Measurements from ENCODE around the gene PLCD3. TPM values are rescaled to one million over a fixed set of nuclear protein-coding genes. Genes with fewer than 3 reads are reported as not detected.

The PLCD3 gene, protein sequence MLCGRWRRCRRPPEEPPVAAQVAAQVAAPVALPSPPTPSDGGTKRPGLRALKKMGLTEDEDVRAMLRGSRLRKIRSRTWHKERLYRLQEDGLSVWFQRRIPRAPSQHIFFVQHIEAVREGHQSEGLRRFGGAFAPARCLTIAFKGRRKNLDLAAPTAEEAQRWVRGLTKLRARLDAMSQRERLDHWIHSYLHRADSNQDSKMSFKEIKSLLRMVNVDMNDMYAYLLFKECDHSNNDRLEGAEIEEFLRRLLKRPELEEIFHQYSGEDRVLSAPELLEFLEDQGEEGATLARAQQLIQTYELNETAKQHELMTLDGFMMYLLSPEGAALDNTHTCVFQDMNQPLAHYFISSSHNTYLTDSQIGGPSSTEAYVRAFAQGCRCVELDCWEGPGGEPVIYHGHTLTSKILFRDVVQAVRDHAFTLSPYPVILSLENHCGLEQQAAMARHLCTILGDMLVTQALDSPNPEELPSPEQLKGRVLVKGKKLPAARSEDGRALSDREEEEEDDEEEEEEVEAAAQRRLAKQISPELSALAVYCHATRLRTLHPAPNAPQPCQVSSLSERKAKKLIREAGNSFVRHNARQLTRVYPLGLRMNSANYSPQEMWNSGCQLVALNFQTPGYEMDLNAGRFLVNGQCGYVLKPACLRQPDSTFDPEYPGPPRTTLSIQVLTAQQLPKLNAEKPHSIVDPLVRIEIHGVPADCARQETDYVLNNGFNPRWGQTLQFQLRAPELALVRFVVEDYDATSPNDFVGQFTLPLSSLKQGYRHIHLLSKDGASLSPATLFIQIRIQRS
- 100 to 1,000 TPM in 1 of 5 donors, 10 to 100 TPM in 3, 1 to 10 TPM in 1; 7.6 to 215 (median 31.0) TPM for total RNA-seq
- 100 to 1,000 TPM in 1 of 3 donors, 10 to 100 TPM in 2; 17.2 to 106 (median 53.2) TPM for polyA plus RNA-seq
- long read RNA-seq, donor 1, full-length matches to known transcripts = 1 of 6 reads
- long read RNA-seq, donor 1, partial matches to known transcripts = 5 of 6 reads
- long read RNA-seq, donor 1, other reads (novel, unspliced or antisense) = 0 of 6 reads
- long read RNA-seq, donor 2, full-length matches to known transcripts = 2 of 2 reads
- long read RNA-seq, donor 2, partial matches to known transcripts = 0 of 2 reads
- long read RNA-seq, donor 2, other reads (novel, unspliced or antisense) = 0 of 2 reads
- long read RNA-seq, donor 3, full-length matches to known transcripts = 1 of 1 reads
- long read RNA-seq, donor 3, partial matches to known transcripts = 0 of 1 reads
- long read RNA-seq, donor 3, other reads (novel, unspliced or antisense) = 0 of 1 reads
- long read RNA-seq, donor 4 = 0 reads
- long read RNA-seq, donor 5, full-length matches to known transcripts = 1 of 1 reads
- long read RNA-seq, donor 5, partial matches to known transcripts = 0 of 1 reads
- long read RNA-seq, donor 5, other reads (novel, unspliced or antisense) = 0 of 1 reads
- long read RNA-seq, donor 6, full-length matches to known transcripts = 2 of 34 reads
- long read RNA-seq, donor 6, partial matches to known transcripts = 32 of 34 reads
- long read RNA-seq, donor 6, other reads (novel, unspliced or antisense) = 0 of 34 reads
- long read RNA-seq, donor 7, full-length matches to known transcripts = 1 of 8 reads
- long read RNA-seq, donor 7, partial matches to known transcripts = 7 of 8 reads
- long read RNA-seq, donor 7, other reads (novel, unspliced or antisense) = 0 of 8 reads
- long read RNA-seq, donor 8, full-length matches to known transcripts = 3 of 3 reads
- long read RNA-seq, donor 8, partial matches to known transcripts = 0 of 3 reads
- long read RNA-seq, donor 8, other reads (novel, unspliced or antisense) = 0 of 3 reads
- long read RNA-seq, donor 9, partial matches to known transcripts = 0 of 2 reads
- long read RNA-seq, donor 9, other reads (novel, unspliced or antisense) = 0 of 2 reads
- long read RNA-seq, donor 10, partial matches to known transcripts = 8 of 8 reads
- long read RNA-seq, donor 10, other reads (novel, unspliced or antisense) = 0 of 8 reads

DNA sequence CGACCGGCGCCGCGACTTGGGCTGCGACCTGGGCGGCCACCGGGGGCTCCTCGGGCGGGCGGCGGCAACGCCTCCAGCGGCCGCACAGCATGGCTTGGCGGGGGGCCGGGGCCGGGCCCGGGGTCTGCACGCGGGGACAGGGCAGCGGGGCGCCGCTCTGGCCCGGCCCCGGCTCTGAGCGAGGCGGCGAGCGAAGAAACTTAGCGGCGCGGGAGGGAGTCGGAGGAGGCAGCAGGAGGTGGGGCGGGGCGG, at the start of gene PLCD3:
PLCD3 (minus strand) TSS at position 196 of the 252 bp plus-strand sequence; CDS start at position 91, 105 bp downstream.
- H3K27ac ChIP-seq = peak within 1 kb of the TSS; percentile 95 to 99 (median 98)
- no peaks in the 10 kb centered on the region for H3K9me3 ChIP-seq
- no peak for DNase-seq
- no peaks in the 10 kb centered on the region for H3K27me3 ChIP-seq
- peaks cover 59 to 81% (median 72%) of the 10 kb centered on the region in 4 donors for H3K4me1 ChIP-seq
- TF ChIP-seq EP300 (IDR thresholded peaks at IDR 0.05) = no peak
- TF ChIP-seq, protein P1, sequence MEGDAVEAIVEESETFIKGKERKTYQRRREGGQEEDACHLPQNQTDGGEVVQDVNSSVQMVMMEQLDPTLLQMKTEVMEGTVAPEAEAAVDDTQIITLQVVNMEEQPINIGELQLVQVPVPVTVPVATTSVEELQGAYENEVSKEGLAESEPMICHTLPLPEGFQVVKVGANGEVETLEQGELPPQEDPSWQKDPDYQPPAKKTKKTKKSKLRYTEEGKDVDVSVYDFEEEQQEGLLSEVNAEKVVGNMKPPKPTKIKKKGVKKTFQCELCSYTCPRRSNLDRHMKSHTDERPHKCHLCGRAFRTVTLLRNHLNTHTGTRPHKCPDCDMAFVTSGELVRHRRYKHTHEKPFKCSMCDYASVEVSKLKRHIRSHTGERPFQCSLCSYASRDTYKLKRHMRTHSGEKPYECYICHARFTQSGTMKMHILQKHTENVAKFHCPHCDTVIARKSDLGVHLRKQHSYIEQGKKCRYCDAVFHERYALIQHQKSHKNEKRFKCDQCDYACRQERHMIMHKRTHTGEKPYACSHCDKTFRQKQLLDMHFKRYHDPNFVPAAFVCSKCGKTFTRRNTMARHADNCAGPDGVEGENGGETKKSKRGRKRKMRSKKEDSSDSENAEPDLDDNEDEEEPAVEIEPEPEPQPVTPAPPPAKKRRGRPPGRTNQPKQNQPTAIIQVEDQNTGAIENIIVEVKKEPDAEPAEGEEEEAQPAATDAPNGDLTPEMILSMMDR (IDR thresholded peaks at IDR 0.05) = no peak
- no peak for TF ChIP-seq POLR2A (IDR thresholded peaks at IDR 0.05)
- no peak for TF ChIP-seq POLR2AphosphoS5 (IDR thresholded peaks at IDR 0.05)
- H3K36me3 ChIP-seq = no peaks in the 10 kb centered on the region
- H3K4me3 ChIP-seq = peak within 1 kb of the TSS; percentile 88 to 94 (median 92)
- 0 to 1% (median 0%) methylated on average over 7 to 36 of the region's 36 CpGs; no CpG with 5 or more reads in 1 of the 5 donors for WGBS, 5 donors
- intact Hi-C loops (cut with DNase I; ENCODE audit: low total_unique reads) = no loop called here

DNA sequence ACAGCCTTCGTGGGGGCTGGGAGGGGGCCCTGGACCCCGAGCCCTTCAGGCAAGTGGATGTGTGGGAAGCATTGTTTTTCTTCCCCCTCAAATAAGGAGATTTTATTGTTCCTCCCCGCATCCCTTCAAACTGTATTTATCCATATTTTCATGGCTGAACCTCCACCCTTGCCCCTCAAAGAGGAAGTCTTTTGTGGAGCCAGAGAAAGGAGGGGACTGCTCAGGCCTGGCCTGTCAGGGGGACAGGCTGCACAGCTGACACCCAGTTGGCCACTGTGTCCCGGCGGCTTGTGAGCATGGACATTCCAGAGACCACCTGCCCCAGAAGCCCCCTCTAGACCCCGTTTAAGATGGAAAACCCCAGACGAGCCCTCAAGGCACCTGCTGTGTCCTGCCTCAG, 45.2 kb upstream of the PLCD3 start:
- intact Hi-C loops (cut with DNase I; ENCODE audit: low total_unique reads) = no loop called here
- Histone ChIP-seq H3K4me1 (peaks cover 12 to 27% (median 16%) of the 10 kb centered on the region in 4 donors), H3K27me3 (no peaks in the 10 kb centered on the region), H3K9me3 (no peaks in the 10 kb centered on the region), H3K36me3 (no peaks in the 10 kb centered on the region), H3K27ac (no peak overlapping the region), H3K4me3 (no peak overlapping the region)
- TF ChIP-seq POLR2AphosphoS5 (IDR thresholded peaks at IDR 0.05) (no peak), POLR2A (IDR thresholded peaks at IDR 0.05) (no peak), EP300 (IDR thresholded peaks at IDR 0.05) (no peak)
- TF ChIP-seq, protein P1 (IDR thresholded peaks at IDR 0.05) = no peak
- no peak for DNase-seq
- 87 to 96% (median 89%) methylated on average over 5 to 7 of the region's 7 CpGs for WGBS, 5 donors

DNA sequence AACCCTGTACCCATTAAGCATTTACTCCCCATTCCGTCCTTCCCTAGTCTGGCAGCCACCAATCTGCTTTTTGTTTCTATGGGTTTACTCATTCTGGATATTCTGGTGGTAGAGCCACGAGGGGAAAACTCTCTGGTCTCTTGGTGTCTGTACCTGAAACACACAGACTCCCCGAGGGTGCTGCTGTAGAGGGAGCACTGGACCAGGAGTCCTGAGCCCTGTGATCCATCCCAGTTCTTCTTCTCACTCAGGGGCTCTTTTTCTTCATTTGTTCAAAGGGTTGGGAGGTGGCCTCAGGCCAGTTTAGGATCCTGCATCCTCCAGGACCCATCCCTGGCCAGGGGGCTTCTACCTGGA, 43.4 kb upstream of the PLCD3 start:
- Histone ChIP-seq H3K36me3 (no peaks in the 10 kb centered on the region), H3K4me3 (no peak overlapping the region), H3K27me3 (no peaks in the 10 kb centered on the region), H3K27ac (peak overlapping the region in 1 of 5 donors; percentile 47), H3K4me1 (peaks cover 31 to 46% (median 34%) of the 10 kb centered on the region in 4 donors), H3K9me3 (no peaks in the 10 kb centered on the region)
- DNase-seq = no peak
- intact Hi-C loops (cut with DNase I; ENCODE audit: low total_unique reads) = no loop called here
- no peak for TF ChIP-seq POLR2AphosphoS5 (IDR thresholded peaks at IDR 0.05)
- TF ChIP-seq, protein P1 (IDR thresholded peaks at IDR 0.05) = no peak
- TF ChIP-seq POLR2A (IDR thresholded peaks at IDR 0.05) = no peak
- TF ChIP-seq EP300 (IDR thresholded peaks at IDR 0.05) = no peak
- 75 to 84% (median 78%) methylated on average over 3 of the region's 3 CpGs for WGBS, 5 donors
